Dermis microvascular lymphatic vessel endothelial cell (primary cell): ENCODE measurements around the gene CTNNBL1. TPM values are rescaled to one million over a fixed set of nuclear protein-coding genes. Genes with fewer than 3 reads are reported as not detected.

Experiments
- DNase-seq, 2 donors: peaks; one replicate each; pipeline versions ENCODE4 v3.0.0 to v3.0.0-alpha.2; 2010; ENCODE audit warnings: low read depth in 2 of 2
- total RNA-seq: library from RNA; depleted of rRNA; stranded (reverse); fragments of >200 nt; gene quantifications from 2 replicates; pipeline ENCODE4 v1.2.1, GENCODE V29; 2014

Gene CTNNBL1
- total RNA-seq, 1 donor from 2014 or later: 22.7 TPM

DNA sequence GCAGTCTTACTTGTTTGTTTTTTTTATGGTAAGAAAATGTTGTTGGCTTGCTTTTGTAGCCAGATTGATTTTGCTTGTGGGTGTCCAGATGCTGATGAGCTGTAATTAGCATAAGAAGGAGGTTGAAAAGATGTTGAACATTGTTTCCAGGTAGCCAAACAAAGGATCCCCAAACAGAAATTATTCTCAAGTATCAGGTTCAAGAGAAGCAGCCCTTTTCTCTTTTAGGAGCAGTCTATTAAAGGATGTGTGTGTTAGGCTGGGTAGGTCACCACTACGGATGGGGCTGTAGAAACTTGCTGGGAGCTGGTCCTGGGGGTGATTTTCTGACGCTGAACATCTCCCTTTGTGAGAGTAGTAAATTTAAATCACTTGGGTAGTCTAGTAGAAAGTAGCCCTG is 122.2 kb downstream of the CTNNBL1 start:
- DNase-seq: no peak

DNA sequence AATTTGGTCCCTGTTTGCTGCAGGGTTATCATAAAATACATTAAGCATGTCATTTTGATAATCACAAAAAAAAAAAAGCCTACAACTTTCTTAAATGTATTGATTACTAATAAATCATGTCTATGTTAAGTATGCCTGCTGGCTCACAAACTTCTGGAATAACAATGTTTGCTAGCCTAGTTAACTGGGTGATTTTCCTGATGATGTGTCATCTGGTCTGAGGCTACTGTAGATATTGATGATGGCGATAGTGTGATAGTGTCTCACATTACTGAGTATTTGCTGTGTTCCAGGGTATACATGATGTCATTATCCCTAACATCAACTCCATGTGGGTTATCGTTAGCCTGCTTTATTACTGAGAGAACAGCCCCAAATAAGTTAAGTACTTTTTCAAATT is 122.9 kb downstream of the CTNNBL1 start:
- no peak for DNase-seq

DNA sequence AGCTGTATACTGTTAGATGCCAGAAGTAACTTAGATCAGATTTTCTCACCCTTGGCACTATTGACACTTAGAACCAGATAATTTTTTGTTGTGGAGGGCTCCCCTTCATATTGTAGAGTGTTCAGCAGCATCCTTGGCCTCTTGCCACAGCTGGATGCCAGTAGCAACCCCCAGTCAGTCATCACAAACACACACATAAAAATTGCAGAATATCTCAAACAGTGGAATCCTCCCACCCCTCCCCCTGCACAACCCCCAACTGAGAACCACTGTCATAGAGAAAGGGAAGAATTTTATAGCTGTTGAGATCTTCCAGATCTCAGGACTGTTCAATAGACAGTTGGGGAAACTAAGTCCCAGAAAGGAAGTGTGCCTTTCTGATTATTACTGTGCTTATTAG is 127.9 kb downstream of the CTNNBL1 start:
- no peak for DNase-seq

DNA sequence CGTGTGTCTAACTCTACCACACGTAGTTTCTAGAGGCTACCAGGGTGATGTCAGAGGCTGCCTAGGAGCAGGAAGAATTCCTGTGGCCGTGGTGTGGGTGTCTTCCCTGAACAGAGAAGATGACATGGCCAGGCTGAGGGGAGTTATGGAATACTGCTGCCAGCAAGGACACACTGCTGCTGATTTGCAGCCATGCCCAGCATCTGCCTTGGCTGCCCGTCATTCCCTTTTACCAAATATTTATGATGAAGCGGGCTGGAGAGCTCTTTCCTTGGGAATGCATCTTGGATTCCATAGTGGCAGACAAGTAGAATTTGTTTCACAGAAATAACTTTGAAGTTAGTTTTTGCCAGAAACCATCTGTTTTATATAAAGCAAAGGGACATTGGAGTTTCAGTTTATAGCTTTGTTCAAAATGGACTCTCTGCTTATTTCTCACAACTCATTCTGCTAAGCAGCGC is 128.3 kb downstream of the CTNNBL1 start:
- no peak for DNase-seq

DNA sequence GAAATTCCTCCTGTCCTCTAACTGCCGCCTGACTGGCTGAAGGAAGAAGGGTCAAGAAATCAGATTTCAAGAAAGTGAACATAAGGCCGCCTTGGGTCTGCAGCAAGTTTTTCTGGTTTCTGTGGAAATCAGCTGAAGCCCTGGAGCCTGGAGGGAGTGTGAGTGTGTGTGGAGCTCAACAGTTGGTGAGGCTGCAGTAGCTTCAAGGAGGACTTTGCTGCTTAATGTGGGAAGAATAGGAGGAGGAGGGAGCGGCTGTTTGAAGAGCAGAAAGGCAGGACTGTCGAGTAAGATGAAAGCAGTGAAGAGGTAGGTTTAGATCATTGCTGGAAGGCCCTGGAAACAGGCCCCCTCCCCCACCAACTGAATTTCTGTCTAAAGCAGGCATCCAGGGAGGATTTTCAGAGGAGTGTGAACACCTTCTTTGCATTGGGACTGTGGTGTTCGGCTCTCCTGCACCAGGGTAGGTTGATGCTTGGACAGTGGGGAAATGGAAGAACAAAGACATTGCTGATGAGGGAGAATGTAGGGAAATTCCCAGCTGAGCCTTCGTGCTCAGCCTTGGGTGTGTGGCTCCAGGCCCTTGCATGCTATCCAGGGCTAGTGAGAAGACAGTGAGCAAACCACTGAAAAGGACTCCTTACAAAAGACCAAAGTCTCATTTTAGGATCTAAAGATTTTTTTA is 129.6 kb downstream of the CTNNBL1 start:
- DNase-seq: peak in 1 of 2 donors; percentile 5

DNA sequence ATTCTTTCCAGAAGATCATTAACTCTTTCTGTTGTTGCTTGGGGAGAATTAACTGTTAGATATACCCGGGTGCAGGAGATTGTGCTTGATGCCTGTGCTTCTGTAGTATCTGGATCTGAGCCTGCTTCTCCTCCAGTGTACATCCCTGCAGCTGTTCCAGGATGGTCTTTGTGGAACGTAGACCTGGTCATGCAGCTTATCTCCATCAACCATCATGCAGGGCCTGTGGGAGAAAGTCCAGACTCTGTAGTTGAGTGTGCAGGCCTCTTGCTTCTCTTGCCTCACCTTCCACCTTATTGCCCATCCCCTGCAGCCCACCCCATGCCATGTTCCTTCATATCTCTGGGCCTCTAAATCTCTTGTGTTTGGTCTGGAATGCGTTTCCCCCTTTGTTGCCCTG is 133.8 kb downstream of the CTNNBL1 start:
- no peak for DNase-seq

DNA sequence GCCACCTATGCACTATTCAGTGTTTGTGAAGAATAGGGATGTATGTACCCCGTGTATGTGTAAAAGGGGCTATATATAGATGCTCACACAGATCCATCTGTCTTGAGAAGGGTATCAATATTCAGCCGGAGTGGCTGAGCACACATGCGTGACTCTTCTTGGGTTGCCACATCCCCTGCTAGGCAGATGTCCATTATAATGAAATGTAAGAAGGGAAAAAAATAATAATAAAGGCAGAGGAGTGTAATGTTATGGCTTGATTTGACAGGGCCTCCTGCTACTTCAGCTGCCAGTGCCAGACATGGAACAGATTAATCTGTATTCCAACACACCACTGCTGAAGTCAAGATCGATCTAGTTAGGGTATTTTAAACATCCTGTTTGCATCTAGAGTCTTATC is 134.9 kb downstream of the CTNNBL1 start:
- DNase-seq: no peak

DNA sequence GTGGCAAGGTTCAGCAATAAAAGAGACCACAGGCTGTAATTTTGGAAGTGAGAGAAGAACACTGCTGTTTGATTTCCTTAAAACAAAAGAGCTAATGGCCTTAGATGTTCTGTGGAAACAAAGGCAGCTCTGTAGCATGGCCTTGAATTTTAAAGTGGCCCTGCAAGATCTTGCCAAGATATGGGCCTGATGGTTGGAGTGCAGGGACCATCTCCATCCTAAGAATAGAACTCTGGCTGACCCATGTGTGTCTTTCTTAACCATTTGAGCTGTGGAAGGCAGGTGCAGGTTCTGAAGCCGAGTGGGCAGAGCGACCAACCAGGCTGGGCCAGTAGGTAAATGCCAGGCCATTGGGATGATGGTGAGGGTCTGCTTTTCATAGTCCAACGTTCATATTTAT is 135.3 kb downstream of the CTNNBL1 start:
- DNase-seq: no peak

DNA sequence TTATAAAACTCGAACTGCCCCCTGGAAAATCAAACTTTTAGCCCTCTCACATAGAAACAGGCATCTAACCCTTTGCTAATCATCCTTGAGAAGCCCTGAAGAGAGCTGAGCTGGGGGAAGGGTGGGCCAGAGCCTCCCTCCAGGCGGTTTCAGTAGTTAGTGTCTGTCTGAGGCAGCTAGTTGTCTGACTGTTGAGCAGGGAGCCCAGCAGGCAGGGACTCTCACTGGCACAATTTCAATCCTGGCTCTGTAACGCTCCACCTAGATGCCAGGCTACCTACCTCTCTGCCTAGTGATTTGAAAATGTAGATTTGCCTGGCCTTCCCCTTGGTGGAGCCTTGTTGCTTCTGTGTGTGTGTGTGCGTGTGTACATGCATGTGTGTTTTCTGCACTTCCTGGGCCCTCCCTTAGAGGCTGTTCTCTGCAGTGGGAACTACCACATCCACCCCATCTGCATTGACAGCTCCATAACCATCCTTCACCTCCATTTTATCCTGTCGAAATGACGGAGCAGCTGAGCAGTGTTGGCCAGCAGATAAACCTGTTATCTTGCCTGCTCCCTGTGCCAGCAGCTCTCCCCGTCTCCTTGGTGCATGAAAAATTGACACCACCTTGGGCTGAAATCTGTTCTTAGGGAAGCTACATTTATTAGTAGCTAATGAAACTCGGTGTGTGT is 139.5 kb downstream of the CTNNBL1 start:
- DNase-seq: no peak

DNA sequence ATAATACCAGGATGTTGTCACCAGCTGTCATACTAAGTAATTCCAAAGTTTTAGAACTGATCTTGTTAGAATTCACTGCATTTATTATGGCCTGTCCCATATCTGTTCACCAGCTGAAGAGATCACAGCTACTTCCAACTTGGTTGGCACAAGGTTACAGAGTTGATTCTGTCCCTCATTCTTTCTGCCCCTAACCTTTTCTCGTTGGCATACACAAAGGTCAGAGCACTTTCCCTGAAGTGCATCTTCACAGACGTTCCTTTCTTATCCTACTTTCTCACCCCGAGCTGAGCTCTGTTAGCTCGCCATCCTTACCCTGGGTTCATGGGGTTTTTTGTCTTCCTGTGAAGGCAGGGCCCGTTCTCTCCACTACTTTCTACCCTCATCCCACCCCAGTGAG is 143.1 kb downstream of the CTNNBL1 start:
- DNase-seq: no peak

DNA sequence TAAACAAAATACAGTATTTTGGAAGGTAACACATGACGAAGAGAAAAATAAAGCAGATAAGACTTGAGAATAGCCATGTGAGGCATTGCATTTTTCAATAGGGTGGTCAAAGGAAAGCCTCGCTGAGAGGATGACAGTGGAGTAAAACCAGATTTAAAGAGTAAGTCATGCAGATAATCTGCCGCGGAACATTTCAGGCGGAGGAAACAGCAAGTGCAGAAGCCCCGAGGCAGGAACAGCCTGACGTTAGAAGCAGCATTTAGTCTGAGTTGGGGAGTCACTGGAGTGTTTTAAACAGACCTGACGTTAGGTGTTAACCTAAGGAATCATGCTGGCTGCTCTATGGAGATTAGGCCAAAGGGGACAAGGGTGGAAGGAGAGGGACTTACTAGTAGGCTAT is 144.1 kb downstream of the CTNNBL1 start:
- no peak for DNase-seq

DNA sequence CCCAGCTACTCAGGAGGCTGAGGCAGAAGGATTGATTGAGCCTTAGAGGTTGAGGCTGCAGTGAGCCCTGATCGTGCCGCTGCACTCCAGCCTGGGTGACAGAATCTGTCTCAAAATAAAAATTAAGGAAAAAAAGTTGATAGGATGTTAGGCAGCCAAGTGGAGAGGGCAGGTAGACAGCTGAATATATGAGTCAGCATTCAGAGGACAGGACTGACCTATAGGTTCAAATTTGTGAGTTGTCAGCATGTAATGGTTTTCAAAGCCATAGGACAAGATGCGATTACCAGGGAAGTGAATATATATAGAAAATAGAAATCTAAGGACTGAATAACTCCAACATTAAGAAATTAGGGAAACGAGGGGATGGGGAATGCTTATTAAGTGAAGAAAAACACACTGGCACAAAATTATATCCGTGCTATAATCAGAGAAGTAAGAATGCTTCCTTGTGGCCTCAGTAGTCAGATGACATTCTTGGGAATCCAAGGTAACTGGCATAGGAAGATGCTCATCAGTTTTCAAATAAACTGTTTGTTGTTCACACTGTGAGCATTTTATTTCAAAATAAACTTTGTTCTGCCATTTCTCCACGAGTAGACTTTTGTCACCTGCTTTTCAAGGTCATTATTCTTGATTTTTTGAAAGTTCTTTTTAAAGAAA is 145.1 kb downstream of the CTNNBL1 start:
- no peak for DNase-seq

DNA sequence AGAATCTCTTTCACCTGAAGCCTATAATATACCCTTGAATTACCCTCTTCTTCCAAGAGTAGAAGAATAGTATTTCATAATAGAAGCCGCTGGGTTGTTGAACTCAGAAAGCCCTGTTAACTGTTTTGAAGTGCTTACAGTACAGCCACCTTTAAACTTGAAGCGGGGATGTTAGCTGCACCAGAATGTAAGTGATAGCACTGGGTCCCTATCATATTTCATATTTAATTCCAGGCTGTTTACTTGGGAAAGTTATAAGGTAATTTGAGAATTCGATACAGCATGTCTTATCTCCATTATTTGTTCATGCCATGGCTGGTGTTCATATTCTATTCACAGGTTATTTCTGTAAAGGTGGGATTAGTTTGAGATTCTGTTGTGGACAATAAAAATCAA is 145.6 kb downstream of the CTNNBL1 start:
- no peak for DNase-seq

DNA sequence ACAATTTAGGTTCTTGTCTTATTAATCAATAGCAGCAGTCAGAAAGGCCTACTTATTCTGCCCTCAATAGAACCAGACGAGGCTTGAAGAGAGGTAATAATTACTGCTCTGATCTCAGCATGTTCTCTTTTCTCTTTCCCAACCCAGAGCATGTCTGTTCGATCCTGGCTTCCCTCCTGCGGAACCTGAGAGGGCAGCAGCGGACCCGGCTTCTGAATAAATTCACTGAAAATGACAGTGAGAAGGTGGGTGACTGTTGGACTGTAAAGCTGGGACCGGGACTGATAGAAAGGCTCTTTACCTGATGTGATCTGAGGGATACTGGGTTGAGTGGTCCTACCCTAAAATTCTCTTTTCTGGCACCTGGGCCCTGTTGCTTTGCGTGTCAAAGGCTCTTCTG is 146.1 kb downstream of the CTNNBL1 start:
- no peak for DNase-seq

DNA sequence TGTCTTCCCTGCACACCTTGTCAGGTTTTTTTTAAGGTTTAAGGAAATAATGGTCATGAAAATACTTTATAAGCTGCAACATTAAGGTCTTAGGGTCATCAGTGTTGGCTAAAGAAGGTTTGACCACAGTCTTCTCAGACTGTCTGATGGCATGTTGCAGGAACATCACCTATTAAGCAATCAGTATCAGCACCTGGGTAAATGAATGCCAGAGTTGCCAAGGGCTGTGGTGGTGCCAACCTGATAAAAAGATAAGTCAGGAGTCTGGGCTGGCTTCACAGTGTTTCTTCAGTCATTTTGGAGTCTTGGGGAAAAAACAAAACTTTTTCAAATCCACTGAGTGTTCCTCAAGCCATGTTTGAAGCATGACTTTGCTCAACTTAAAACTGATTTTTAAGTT is 147.6 kb downstream of the CTNNBL1 start:
- DNase-seq: no peak

DNA sequence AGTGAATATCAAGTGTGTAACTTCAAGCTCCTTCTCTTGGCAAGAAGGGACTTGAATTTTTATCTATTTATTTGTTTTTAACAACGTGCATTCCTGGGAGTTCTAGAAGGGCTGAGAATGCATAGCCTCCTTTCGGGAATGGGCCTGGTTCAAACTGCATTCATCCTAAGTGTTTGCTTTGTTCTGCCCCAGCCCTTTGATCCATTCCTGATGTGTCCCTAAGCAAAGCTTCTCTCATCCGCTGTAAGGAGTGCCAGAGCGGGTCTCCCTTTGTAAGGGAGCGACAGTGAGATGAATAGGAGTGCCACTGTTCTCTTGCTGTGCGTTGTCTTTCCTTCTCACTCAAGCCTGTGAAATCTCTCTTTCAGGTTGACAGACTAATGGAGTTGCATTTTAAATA is 148.1 kb downstream of the CTNNBL1 start:
- no peak for DNase-seq

DNA sequence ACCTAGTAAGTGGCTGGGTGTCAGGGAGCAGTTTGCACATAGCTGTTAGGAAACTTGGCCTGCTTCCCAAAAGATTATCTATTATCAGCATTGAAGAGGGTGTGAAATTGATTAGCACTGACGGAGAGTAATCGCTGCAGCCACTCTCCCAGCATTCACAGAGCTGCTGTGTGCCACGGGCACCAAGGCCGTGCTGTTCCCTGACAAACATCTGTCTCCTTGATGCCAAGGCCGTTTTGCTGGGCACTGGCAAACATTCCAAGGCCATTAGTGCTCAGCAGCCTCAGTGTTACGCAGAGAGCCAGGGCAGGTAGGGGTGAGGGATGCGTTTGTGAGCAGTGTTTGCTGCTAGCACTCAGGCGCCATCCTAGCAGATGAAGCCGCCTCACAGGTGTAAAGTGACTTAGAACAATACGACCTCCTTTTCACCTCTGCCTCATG is 151.4 kb downstream of the CTNNBL1 start:
- DNase-seq: no peak

DNA sequence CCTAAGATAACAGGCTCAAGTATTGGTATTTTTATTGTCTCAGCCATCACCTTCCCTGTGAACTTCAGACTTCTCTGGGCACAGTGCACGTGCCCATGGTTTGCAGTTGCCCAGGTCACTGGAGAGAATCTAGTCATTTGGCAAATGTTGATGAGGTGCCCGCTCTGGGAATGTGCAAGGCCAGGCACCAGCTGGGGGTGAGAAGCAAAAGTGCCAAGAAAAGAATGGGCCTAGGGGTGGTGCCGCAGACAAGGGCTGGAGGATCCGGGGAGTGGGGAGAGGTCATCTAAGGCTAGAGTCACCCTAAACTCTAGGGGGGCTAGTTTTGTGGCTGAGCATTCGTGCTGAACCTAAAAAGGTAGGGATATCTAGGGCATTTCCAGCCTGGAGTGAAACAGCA is 152.0 kb downstream of the CTNNBL1 start:
- no peak for DNase-seq

DNA sequence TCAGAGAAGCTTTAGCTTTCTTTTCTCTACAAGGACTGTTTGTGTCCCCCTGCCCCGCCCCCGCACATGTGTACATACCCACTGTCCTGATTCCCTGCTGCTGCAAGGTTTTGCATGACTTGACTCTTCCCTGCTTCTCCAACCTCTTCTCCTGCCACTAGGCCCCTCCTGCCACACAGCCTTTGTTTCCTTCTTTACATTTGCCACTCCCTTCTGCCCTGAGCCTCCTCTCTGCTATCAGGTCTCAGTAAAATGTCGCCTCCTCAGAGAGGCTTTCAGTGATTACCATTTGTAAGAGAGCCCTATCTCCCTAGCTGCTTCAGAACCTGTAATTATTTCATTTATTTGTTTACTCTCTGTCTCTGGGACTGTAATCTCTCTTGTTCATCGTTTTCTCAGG is 152.7 kb downstream of the CTNNBL1 start:
- no peak for DNase-seq

DNA sequence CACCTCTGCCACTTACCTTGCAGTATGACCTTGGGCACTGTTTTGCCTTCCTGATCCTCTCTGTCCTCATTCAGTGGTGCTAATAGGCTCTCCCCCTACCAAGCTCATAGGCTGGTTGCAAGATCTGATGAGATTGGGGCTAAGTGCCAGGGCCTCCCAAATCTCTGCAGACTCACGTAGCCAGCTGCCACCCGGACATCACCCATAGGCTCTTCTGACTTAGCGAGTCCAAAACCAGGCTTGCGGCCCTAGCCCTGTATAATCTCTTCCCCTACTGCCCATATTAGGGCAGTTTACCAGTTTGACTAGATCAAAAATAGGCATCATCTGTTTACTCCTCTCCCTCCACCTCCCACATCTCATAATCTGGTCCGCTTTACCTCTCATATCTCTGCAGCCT is 154.9 kb downstream of the CTNNBL1 start:
- no peak for DNase-seq

DNA sequence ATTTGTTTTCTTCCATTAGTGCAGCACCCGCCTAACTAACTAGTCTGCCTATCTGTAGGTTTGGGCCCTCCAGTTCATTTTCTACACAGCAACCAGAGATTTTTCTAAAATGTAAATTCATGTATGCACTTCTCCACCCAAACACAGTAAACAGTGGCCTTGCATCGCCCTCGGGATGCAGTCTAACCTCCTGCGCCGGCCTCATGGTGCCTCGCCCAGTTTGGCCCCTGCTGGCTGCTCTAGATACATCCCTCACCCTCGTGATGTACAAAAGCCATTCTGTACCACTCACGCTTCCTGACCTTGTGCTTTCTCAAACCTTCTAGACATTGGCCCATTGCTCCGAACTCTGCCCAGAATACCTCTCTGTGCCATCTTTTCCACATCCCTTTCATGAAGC is 155.3 kb downstream of the CTNNBL1 start:
- DNase-seq: no peak

DNA sequence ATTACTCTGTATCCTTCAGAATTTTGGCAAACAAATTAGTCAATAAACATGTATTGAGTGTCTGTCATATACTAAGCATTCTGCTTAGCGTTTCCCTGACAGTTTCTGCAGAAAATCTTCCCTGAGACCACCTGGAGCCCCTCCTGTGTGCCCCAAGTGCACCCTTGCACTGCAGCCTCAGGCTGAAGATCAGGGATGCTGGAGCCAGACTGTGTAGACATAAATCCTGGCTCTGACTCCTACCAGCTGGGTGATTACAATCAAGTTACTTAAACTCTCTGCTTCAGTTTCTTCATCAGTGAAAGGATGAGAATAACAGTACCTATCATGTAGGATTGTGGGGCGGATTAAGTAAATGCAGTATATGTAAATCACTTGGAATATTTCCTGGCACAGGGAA is 155.7 kb downstream of the CTNNBL1 start:
- DNase-seq: no peak

DNA sequence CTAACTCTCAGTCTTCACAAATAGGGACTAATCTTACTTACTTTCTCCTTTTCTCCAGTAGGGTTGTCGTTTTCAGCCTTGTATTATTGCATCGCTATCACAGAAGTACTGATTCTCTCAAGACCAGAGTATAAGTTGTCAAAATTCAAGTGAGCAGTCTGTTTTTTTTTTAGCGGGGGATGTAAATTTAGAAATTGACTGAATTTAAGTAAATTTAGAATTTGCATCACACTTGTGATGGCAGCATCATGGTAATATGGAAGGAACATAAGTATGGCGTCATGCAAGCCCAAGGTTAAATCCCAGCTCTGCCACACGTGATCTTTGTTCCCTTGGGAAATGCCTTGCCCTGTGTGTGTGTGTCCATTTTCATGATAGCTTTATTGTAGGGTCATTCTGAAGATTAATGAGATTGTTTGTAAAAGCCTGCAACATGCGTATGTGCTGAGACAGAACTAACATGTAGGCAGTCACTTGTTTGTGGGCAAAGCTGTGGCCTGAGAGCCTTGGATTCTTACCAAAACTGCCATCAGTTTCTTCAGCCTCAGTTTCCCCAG is 156.3 kb downstream of the CTNNBL1 start:
- DNase-seq: no peak
